Measurements from ENCODE around the gene EPHB3.

EPHB3 gene

GRCh38 chr3:184630861-184631471 is 69.4 kb downstream of the EPHB3 start:
- DNase-seq, result no peak

- DNase-seq, result no peak
Observed at GRCh38 chr3:184631472-184631861, 69.9 kb downstream of the EPHB3 start.
